Upper lobe of left lung (tissue), 6 donors: ENCODE measurements around the gene CD200R1L. TPM values are rescaled to one million over a fixed set of nuclear protein-coding genes. Genes with fewer than 3 reads are reported as not detected.

Experiments
- ATAC-seq, 2 donors: fragments of 200-7000 bp; cut with Tn5 transposase; one replicate each; pipeline ENCODE4 v1.9.1; 2022; ENCODE audit warnings: mild to moderate bottlenecking in 2 of 2, moderate library complexity in 2 of 2; ENCODE audit not compliant: low FRiP score in 2 of 2
- DNase-seq, 2 donors: peaks; one replicate each; pipeline ENCODE4 v3.0.0-alpha.2; 2019 to 2020
- H3K27ac ChIP-seq, 4 donors: fragments of 200-600 bp; sonication (generic); one replicate each; pipeline ENCODE4 v1.5.1; 2016 to 2019
- H3K27me3 ChIP-seq, 4 donors: fragments of 200-600 bp; sonication (generic); one replicate each; pipeline ENCODE4 v1.5.1; 2017 to 2019
- H3K36me3 ChIP-seq, 4 donors: fragments of 200-600 bp; sonication (generic); one replicate each; pipeline ENCODE4 v1.5.1; 2016 to 2019
- H3K4me1 ChIP-seq, 4 donors: fragments of 200-600 bp; sonication (generic); one replicate each; pipeline ENCODE4 v1.5.1; 2018 to 2019
- H3K4me3 ChIP-seq, 4 donors: fragments of 200-600 bp; sonication (generic); one replicate each; pipeline ENCODE4 v1.5.1; 2017 to 2019; ENCODE audit warnings: mild to moderate bottlenecking in 2 of 4, moderate library complexity in 1 of 4
- H3K9me3 ChIP-seq, 4 donors: fragments of 200-600 bp; sonication (generic); one replicate each; pipeline ENCODE4 v1.5.1; 2018 to 2019
- CTCF ChIP-seq, 6 experiments: fragments of 450-650 bp in 4 of 6; fragments of 200-600 bp in 2 of 6; sonication (generic) in 2 of 6; IDR thresholded peaks; one replicate each; pipeline ENCODE4 v1.5.1; 2016 to 2019; ENCODE audit warnings: antibody characterized with exemption in 6 of 6
- EP300 ChIP-seq, 4 donors: sonication (generic); formaldehyde crosslinking; IDR thresholded peaks; one replicate each; pipeline ENCODE4 v1.5.1; 2017; ENCODE audit warnings: antibody characterized with exemption in 4 of 4, control low read depth in 2 of 4
- POLR2A ChIP-seq, 4 donors: fragments of 450-650 bp; IDR thresholded peaks; one replicate each; pipeline ENCODE4 v1.5.1; 2016 to 2017; ENCODE audit warnings: antibody characterized with exemption in 4 of 4, mild to moderate bottlenecking in 2 of 4
- POLR2AphosphoS5 ChIP-seq, 2 donors: sonication (generic); formaldehyde crosslinking; IDR thresholded peaks; one replicate each; pipeline ENCODE4 v1.5.1; 2017; ENCODE audit warnings: antibody characterized with exemption in 2 of 2
- WGBS, 2 donors: methylation state at CpG; one replicate each; pipeline ENCODE4 v1.1.5; 2017 to 2018; 5-methylcytosine and 5-hydroxymethylcytosine counted together
- total RNA-seq, 6 donors: library from RNA; depleted of rRNA in 4 of 6; stranded (reverse); fragments of >200 nt in 4 of 6; gene quantifications; one replicate each; pipeline versions ENCODE4 v1.1.0 to v1.2.1, GENCODE V29; 2016 to 2021
- donor health status: DM: no; HTN: no; CAD: no; lungs with moderate emphysema.
- donor health status: DM: no; HTN: yes; CAD: no; lungs with severe emphysema.

The CD200R1L gene
- total RNA-seq, 6 donors from 2014 or later = not detected

GRCh38 chr3:112884678-112885290 is 38.1 kb upstream of the CD200R1L start:
- no peak for ATAC-seq
- Histone ChIP-seq H3K27me3 (no peaks in the 10 kb centered on the region), H3K27ac (no peak overlapping the region), H3K36me3 (no peaks in the 10 kb centered on the region), H3K4me1 (no peaks in the 10 kb centered on the region), H3K4me3 (no peak overlapping the region), H3K9me3 (no peaks in the 10 kb centered on the region)
- no peak for TF ChIP-seq CTCF (IDR thresholded peaks at IDR 0.05)
- TF ChIP-seq EP300 (IDR thresholded peaks at IDR 0.05) = no peak
- TF ChIP-seq POLR2A (IDR thresholded peaks at IDR 0.05) = no peak
- no peak for TF ChIP-seq POLR2AphosphoS5 (IDR thresholded peaks at IDR 0.05)
- WGBS, 2 donors = 63 to 74% methylated on average over 2 to 4 of the region's 4 CpGs
- DNase-seq = peak in 1 of 2 donors; percentile 8

- no peaks in the 10 kb centered on the region for H3K36me3 ChIP-seq
- H3K27me3 ChIP-seq = no peaks in the 10 kb centered on the region
- DNase-seq = no peak
- no peak overlapping the region for H3K27ac ChIP-seq
- H3K9me3 ChIP-seq = no peaks in the 10 kb centered on the region
- no peak for ATAC-seq
- H3K4me3 ChIP-seq = no peak overlapping the region
- TF ChIP-seq EP300 (IDR thresholded peaks at IDR 0.05) (no peak), POLR2AphosphoS5 (IDR thresholded peaks at IDR 0.05) (no peak)
- H3K4me1 ChIP-seq = no peaks in the 10 kb centered on the region
- WGBS, 2 donors = 82 to 90% methylated on average over 4 of the region's 4 CpGs
Measured at GRCh38 chr3:112881891-112882290, 35.2 kb upstream of the CD200R1L start.

DNA sequence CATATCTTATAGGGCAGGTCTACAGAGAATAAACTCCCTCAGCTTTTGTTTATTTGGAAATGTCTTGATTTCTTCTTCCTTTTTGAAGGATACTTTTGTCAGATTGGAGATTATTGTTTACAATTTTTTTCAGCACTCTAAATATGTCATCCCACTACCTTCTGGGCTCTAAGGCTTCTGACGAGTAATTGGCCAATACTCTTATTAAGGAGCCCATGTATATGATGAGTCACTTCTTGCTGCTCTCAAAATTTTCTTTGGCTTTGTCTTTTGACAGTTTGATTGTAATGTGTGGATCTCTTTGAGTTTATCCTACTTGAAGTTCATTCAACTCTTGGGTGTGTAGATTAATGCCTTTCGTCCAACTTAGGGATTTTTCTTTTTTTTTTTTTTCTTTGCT is 28.9 kb upstream of the CD200R1L start:
- peaks cover 0 to 5% (median 0%) of the 10 kb centered on the region in 4 donors for H3K9me3 ChIP-seq
- no peak overlapping the region for H3K4me3 ChIP-seq
- TF ChIP-seq EP300 (IDR thresholded peaks at IDR 0.05) (no peak), POLR2A (IDR thresholded peaks at IDR 0.05) (no peak), CTCF (IDR thresholded peaks at IDR 0.05) (no peak), POLR2AphosphoS5 (IDR thresholded peaks at IDR 0.05) (no peak)
- H3K4me1 ChIP-seq = no peaks in the 10 kb centered on the region
- 68 to 74% methylated on average over 2 of the region's 2 CpGs for WGBS, 2 donors
- H3K27ac ChIP-seq = no peak overlapping the region
- no peak for DNase-seq
- no peaks in the 10 kb centered on the region for H3K36me3 ChIP-seq
- no peak for ATAC-seq
- H3K27me3 ChIP-seq = no peaks in the 10 kb centered on the region

DNA sequence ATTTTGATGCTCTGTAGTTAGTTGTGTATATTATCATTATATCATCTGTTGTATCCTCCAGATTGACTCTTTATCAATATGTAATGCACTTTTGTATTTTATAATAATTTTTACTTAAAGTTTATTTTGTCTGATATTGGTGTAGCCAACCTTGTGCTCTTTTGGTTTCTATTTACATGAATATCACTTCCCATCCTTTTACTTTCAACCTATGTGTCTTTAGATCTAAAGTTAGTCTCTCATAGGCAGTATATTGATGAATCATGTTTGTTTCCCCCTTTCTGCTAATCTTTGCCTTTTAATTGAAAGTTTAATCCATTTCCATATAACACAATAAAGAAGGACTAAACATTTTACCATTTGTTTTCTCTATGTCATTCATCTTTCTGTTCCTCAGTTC is 28.1 kb upstream of the CD200R1L start:
- H3K4me3 ChIP-seq = no peak overlapping the region
- H3K9me3 ChIP-seq = peaks cover 0 to 10% (median 4%) of the 10 kb centered on the region in 4 donors
- H3K27me3 ChIP-seq = no peaks in the 10 kb centered on the region
- DNase-seq (no peak), ATAC-seq (no peak)
- no peak overlapping the region for H3K27ac ChIP-seq
- TF ChIP-seq POLR2A (IDR thresholded peaks at IDR 0.05) (no peak), CTCF (IDR thresholded peaks at IDR 0.05) (no peak), POLR2AphosphoS5 (IDR thresholded peaks at IDR 0.05) (no peak), EP300 (IDR thresholded peaks at IDR 0.05) (no peak)
- no peaks in the 10 kb centered on the region for H3K36me3 ChIP-seq
- no peaks in the 10 kb centered on the region for H3K4me1 ChIP-seq

DNA sequence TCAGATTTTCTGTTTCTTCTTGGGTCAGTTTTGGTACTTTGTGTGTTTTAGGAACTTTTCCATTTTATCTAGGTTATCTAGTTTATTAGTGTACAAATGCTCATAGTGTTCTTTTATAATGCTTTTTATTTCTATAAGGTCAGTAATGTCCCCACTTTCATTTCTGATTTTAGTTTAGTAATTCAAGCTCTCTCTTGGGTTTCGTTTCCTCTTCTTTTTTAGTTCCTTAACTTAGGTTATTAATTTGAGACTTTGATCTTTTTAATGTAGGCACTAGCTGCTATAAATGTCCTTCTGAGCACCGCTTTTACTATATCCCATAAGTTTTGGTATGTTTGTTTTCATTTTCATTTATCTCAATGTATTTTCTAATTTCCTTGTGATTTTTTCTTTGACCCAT is 27.0 kb upstream of the CD200R1L start:
- no peak for DNase-seq
- no peaks in the 10 kb centered on the region for H3K36me3 ChIP-seq
- TF ChIP-seq POLR2AphosphoS5 (IDR thresholded peaks at IDR 0.05) = no peak
- no peak for ATAC-seq
- no peak overlapping the region for H3K4me3 ChIP-seq
- WGBS, 2 donors = 71 to 72% methylated on average over 2 of the region's 2 CpGs
- H3K27me3 ChIP-seq = no peaks in the 10 kb centered on the region
- H3K27ac ChIP-seq = no peak overlapping the region
- H3K4me1 ChIP-seq = no peaks in the 10 kb centered on the region
- H3K9me3 ChIP-seq = peaks cover 0 to 10% (median 5%) of the 10 kb centered on the region in 4 donors

GRCh38 chr3:112871735-112872134 is 25.1 kb upstream of the CD200R1L start:
- no peak overlapping the region for H3K27ac ChIP-seq
- DNase-seq = no peak
- H3K9me3 ChIP-seq = peaks cover 0 to 10% (median 5%) of the 10 kb centered on the region in 4 donors
- TF ChIP-seq POLR2A (IDR thresholded peaks at IDR 0.05) (no peak), CTCF (IDR thresholded peaks at IDR 0.05) (no peak), EP300 (IDR thresholded peaks at IDR 0.05) (no peak), POLR2AphosphoS5 (IDR thresholded peaks at IDR 0.05) (no peak)
- no peak for ATAC-seq
- H3K27me3 ChIP-seq = no peaks in the 10 kb centered on the region
- WGBS, 2 donors = 82 to 100% methylated on average over 1 to 3 of the region's 3 CpGs
- no peaks in the 10 kb centered on the region for H3K4me1 ChIP-seq
- H3K4me3 ChIP-seq = no peak overlapping the region
- no peaks in the 10 kb centered on the region for H3K36me3 ChIP-seq
